ENCODE data around the gene OTUD7B.

The OTUD7B gene

GRCh38 chr1:149931212-149931790, 79.2 kb downstream of the OTUD7B start:
- H3K4me2 ChIP-seq (ENCODE audit: low read length), result no peak overlapping the region
- H3K9me3 ChIP-seq (ENCODE audit: control insufficient read depth, low read length), result no peaks in the 10 kb centered on the region
- H3K27ac ChIP-seq, result no peak overlapping the region
- no peak for TF ChIP-seq CTCF (IDR thresholded peaks at IDR 0.05)
- H3K9ac ChIP-seq, result no peak overlapping the region
- H2AFZ ChIP-seq, result no peak overlapping the region
- no peak overlapping the region for H3K4me3 ChIP-seq (ENCODE audit: low read depth, low read length)
- peaks cover 6% of the 10 kb centered on the region for H3K4me1 ChIP-seq
- H3K27me3 ChIP-seq (ENCODE audit: control insufficient read depth, insufficient read depth, low read length), result no peaks in the 10 kb centered on the region
- no peaks in the 10 kb centered on the region for H3K36me3 ChIP-seq (ENCODE audit: control insufficient read depth, insufficient read depth, low read length)
- peaks cover 7% of the 10 kb centered on the region for H3K79me2 ChIP-seq

GRCh38 chr1:149929856-149930255, 80.7 kb downstream of the OTUD7B start:
- Histone ChIP-seq H3K4me2 (ENCODE audit: low read length) (no peak overlapping the region), H2AFZ (no peak overlapping the region), H3K36me3 (ENCODE audit: control insufficient read depth, insufficient read depth, low read length) (no peaks in the 10 kb centered on the region), H3K4me1 (peaks cover 3% of the 10 kb centered on the region), H3K27me3 (ENCODE audit: control insufficient read depth, insufficient read depth, low read length) (no peaks in the 10 kb centered on the region), H3K27ac (no peak overlapping the region), H3K9me3 (ENCODE audit: control insufficient read depth, low read length) (no peaks in the 10 kb centered on the region), H3K79me2 (peaks cover 7% of the 10 kb centered on the region), H3K9ac (no peak overlapping the region), H3K4me3 (ENCODE audit: low read depth, low read length) (no peak overlapping the region)
- TF ChIP-seq CTCF (IDR thresholded peaks at IDR 0.05), result no peak

GRCh38 chr1:149928401-149928724, 82.2 kb downstream of the OTUD7B start:
- H3K9ac ChIP-seq, result no peak overlapping the region
- H3K36me3 ChIP-seq (ENCODE audit: control insufficient read depth, insufficient read depth, low read length), result no peaks in the 10 kb centered on the region
- H2AFZ ChIP-seq, result peak overlapping the region; percentile 78
- H3K79me2 ChIP-seq, result peaks cover 7% of the 10 kb centered on the region
- H3K4me3 ChIP-seq (ENCODE audit: low read depth, low read length), result peak overlapping the region; percentile 81
- peak overlapping the region; percentile 71 for H3K4me2 ChIP-seq (ENCODE audit: low read length)
- no peak for TF ChIP-seq CTCF (IDR thresholded peaks at IDR 0.05)
- peaks cover 3% of the 10 kb centered on the region for H3K4me1 ChIP-seq
- H3K27ac ChIP-seq, result peak overlapping the region; percentile 99
- no peaks in the 10 kb centered on the region for H3K27me3 ChIP-seq (ENCODE audit: control insufficient read depth, insufficient read depth, low read length)
- H3K9me3 ChIP-seq (ENCODE audit: control insufficient read depth, low read length), result no peaks in the 10 kb centered on the region

- Histone ChIP-seq H3K4me2 (ENCODE audit: low read length) (peak within 1 kb of the TSS; percentile 71), H3K9me3 (ENCODE audit: control insufficient read depth, low read length) (no peaks in the 10 kb centered on the region), H3K79me2 (peaks cover 7% of the 10 kb centered on the region), H3K27ac (peak within 1 kb of the TSS; percentile 99), H3K27me3 (ENCODE audit: control insufficient read depth, insufficient read depth, low read length) (no peaks in the 10 kb centered on the region), H3K9ac (peak within 1 kb of the TSS; percentile 67), H3K4me3 (ENCODE audit: low read depth, low read length) (peak within 1 kb of the TSS; percentile 81), H2AFZ (peak within 1 kb of the TSS; percentile 78), H3K4me1 (peaks cover 3% of the 10 kb centered on the region), H3K36me3 (ENCODE audit: control insufficient read depth, insufficient read depth, low read length) (no peaks in the 10 kb centered on the region)
- TF ChIP-seq CTCF (IDR thresholded peaks at IDR 0.05), result peak; percentile 18
Observed at GRCh38 chr1:149927563-149928400, 82.7 kb downstream of the OTUD7B start, which contains the start of gene SF3B4. Gene SF3B4, minus strand, starts transcription at chr1:149927803. Its CDS starts 44 bp downstream, at chr1:149927759.
